Measurements from ENCODE around the gene ERLIN1.

Gene ERLIN1

GRCh38 chr10:100153239-100153825 lies 32.5 kb downstream of the ERLIN1 start:
- in situ Hi-C loops (cut with MboI; ENCODE audit: low pct_unique_long_range_greater_than_20kb, low sequenced_read_pairs, unreplicated experiment) = no loop called here
- no peak for DNase-seq (ENCODE audit: low spot score)
- no peak for TF ChIP-seq CTCF (IDR thresholded peaks at IDR 0.05; ENCODE audit: extremely low read depth, insufficient read depth, missing control alignments)

- no peak for TF ChIP-seq CTCF (IDR thresholded peaks at IDR 0.05; ENCODE audit: extremely low read depth, insufficient read depth, missing control alignments)
- no peak for DNase-seq (ENCODE audit: low spot score)
- in situ Hi-C loops (cut with MboI; ENCODE audit: low pct_unique_long_range_greater_than_20kb, low sequenced_read_pairs, unreplicated experiment) = no loop called here
These were observed 34.0 kb downstream of the ERLIN1 start for GRCh38 chr10:100151723-100152300.

DNA sequence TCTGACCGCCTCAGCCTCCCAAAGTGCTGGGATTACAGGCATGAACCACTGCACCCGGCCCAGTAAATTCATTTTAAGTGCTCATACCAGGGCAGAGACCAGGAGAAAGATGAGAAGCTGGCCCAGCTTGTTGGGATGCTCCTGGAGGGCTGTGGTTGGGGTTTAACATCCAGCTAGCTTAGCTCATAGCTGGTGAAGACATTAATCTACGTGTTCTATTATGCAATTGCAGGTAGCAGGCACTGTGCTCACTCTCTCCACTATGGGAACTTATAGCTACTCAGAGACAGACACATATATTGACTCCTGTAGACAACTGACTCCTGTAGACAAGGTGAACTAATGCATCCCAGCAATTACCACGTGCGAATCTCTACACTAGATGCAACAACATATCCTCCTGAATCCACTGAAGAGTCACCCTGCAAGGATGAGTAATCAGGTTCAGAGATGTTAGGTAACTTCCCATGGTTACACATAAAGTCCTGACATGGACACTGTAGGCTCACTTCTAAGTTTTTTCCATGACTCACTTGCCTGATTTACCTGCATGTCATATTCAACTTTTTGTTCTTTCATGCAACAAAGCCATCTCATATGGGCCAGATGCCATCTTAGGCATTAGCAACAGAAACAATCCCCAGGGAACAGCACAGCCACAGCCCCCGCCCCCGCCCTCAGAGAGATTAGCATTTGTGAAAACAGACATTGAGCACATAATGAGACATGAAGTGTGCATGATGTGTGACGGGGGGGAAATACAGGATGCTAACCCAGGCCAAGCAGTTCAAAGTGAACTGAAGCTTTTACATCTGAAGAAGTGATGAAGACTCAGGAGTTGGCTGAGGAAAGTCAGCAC lies 37.2 kb downstream of the ERLIN1 start:
- TF ChIP-seq CTCF (IDR thresholded peaks at IDR 0.05; ENCODE audit: extremely low read depth, insufficient read depth, missing control alignments) = no peak
- in situ Hi-C loops (cut with MboI; ENCODE audit: low pct_unique_long_range_greater_than_20kb, low sequenced_read_pairs, unreplicated experiment) = no loop called here
- DNase-seq (ENCODE audit: low spot score) = peak; percentile 56

DNA sequence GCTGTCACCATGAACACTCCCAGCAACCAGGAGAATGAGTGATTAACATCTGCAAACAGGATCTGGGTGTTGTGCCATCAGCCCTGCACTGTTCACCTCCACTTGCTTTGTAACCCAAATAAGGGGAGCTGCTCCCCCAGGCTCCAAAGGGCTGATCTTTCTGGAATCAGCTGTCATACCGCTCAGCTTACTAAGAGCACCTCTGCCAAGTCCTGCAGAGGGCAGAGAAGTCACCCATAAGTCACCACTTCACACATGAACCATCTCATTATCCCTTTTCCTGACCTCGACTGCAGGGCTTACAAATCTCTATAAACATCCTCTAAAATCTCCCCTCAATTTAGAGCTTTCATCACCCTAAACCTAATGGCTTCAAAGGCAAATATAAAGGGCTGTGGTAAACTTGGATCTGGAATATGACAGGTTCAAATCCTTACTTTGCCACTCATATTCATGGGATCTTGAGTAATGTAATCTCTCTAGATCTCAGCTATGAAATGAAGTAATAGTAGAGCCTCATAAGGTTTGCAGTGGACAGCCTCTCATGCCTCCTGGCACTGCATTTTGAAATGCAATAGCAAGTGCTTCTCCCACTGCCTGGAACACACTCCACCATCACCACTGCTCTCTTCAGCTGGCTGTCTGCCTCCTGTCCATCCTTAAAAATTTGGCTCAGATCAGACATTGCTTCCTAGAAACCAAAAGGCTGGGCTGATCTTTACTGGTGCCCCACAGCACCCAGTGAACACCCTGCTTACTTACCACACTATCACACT lies 38.8 kb downstream of the ERLIN1 start:
- no peak for DNase-seq (ENCODE audit: low spot score)
- no peak for TF ChIP-seq CTCF (IDR thresholded peaks at IDR 0.05; ENCODE audit: extremely low read depth, insufficient read depth, missing control alignments)
- in situ Hi-C loops (cut with MboI; ENCODE audit: low pct_unique_long_range_greater_than_20kb, low sequenced_read_pairs, unreplicated experiment) = no loop called here

DNA sequence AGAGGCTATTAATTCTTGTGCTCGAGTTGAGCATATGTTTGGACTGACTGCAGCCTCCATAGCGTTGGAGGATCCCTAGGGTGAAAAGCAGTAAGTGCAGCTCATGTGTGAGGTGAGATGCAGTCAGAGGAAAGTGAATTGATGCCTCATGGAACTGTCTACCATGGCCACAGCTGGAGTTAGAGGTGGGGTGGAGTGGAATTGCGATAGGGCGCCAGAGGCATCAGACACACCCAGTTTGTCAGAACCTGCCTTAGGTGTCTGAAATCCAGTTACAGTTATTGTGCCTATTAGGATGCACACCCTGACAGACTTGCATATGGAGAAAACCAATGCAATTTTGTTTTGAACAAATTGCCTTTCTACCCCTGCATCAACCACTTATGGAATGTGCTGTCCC lies 39.4 kb downstream of the ERLIN1 start:
- DNase-seq (ENCODE audit: low spot score) = no peak
- TF ChIP-seq CTCF (IDR thresholded peaks at IDR 0.05; ENCODE audit: extremely low read depth, insufficient read depth, missing control alignments) = no peak
- in situ Hi-C loops (cut with MboI; ENCODE audit: low pct_unique_long_range_greater_than_20kb, low sequenced_read_pairs, unreplicated experiment) = no loop called here

DNA sequence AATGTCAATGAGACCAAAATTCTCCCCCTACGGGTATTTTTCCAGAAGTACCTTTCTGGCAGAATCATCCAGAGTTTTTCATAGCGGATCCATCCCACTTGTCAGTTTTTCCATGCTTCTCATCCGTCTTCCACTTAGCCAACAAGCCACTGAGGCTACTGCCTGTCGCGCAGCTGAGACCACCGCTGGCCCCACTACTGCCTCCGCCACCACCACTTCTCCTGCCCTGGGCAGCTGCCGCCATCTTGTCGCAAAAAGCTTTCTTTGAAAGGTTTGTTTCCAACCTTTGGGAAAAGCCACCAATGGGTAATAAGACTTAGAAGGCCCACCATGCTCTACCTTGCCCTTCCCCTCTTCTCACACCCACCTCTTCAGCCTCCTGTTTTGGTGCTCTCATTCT lies 42.1 kb downstream of the ERLIN1 start:
- DNase-seq (ENCODE audit: low spot score) = no peak
- TF ChIP-seq CTCF (IDR thresholded peaks at IDR 0.05; ENCODE audit: extremely low read depth, insufficient read depth, missing control alignments) = no peak
- in situ Hi-C loops (cut with MboI; ENCODE audit: low pct_unique_long_range_greater_than_20kb, low sequenced_read_pairs, unreplicated experiment) = no loop called here

Measured in GM13977 (cell line).